ENCODE measurements around the gene DDX49. TPM values are rescaled to one million over a fixed set of nuclear protein-coding genes. Genes with fewer than 3 reads are reported as not detected.
"Not testable (repeated sequence)": the region's sequence is repeated elsewhere in the genome, so short reads cannot be mapped to it uniquely, and the experiment has no call there.

DDX49 gene
- total RNA-seq, 3 donors from 2014 or later (not counting 1 experiment from before 2014, with no cell fraction given), result 59.3 to 66.9 (median 62.9) TPM

DNA sequence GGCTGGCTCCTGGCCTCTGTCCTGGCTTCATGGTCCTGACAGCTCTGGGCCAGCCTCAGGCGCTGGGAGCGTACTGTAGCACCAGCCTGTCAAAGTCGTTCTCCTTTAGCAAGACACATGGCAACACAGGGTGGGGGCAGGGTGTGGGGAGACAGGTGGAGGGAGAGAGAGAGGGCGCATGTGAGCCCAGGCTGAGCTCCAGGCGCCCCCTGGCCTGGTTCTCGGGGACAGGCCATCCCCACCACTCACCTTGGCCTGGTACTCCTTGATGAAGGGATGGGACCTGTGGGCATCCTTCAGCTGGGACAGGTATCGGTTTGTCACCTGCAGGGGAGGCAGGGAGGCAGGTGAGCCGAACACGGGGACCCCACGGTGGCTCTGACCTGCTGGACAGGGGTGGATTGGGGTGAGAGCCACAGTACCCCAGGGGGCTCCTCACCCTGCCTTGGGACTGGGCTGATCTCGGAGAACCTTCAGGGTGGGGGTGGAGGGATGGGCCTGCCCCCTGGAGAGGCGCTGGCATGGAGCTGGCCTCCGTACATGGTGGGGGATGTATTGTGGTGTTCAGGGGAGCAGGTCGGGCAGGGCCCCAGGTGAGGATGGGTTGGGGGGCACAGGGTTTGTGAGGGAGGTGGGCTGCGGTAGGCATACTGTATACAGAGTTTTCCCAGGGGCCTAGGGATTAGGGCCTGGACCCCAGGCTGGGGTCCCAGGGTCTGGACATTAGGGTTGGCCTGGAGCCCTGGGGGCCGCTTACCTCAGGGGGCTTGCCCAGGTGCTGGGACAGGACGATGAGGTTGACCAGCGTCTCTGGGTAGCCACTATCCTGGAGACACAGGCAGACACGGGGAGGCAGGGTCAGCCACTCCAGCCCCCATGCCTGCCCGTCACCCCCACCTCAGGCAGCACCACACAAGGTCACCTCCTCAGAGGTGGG, 19.6 kb upstream of the DDX49 start:
- H3K9me3 Mint-ChIP-seq, result no peaks in the 10 kb centered on the region
- Histone ChIP-seq H3K9me3 (ENCODE audit: control insufficient read depth, insufficient read depth, low read length) (no peaks in the 10 kb centered on the region), H3K27me3 (ENCODE audit: control insufficient read depth, insufficient read depth, low read length) (no peaks in the 10 kb centered on the region), H3K27ac (ENCODE audit: low read length) (no peak overlapping the region), H3K4me1 (ENCODE audit: control insufficient read depth, insufficient read depth, low read length) (peaks cover 8% of the 10 kb centered on the region), H3K4me3 (ENCODE audit: low read length) (no peak overlapping the region), H3K36me3 (ENCODE audit: control insufficient read depth, insufficient read depth, low read length) (peaks cover 35% of the 10 kb centered on the region)
- peaks cover 7 to 13% of the 10 kb centered on the region in 2 donors for H3K27me3 Mint-ChIP-seq (ENCODE audit: low read depth in 2 of 2)
- ATAC-seq (no peak), DNase-seq (no peak)
- 95% methylated on average over 20 of the region's 20 CpGs for WGBS (ENCODE audit: insufficient coverage)
- TF ChIP-seq, protein P1, sequence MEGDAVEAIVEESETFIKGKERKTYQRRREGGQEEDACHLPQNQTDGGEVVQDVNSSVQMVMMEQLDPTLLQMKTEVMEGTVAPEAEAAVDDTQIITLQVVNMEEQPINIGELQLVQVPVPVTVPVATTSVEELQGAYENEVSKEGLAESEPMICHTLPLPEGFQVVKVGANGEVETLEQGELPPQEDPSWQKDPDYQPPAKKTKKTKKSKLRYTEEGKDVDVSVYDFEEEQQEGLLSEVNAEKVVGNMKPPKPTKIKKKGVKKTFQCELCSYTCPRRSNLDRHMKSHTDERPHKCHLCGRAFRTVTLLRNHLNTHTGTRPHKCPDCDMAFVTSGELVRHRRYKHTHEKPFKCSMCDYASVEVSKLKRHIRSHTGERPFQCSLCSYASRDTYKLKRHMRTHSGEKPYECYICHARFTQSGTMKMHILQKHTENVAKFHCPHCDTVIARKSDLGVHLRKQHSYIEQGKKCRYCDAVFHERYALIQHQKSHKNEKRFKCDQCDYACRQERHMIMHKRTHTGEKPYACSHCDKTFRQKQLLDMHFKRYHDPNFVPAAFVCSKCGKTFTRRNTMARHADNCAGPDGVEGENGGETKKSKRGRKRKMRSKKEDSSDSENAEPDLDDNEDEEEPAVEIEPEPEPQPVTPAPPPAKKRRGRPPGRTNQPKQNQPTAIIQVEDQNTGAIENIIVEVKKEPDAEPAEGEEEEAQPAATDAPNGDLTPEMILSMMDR (IDR thresholded peaks at IDR 0.05), result no peak
- no peaks in the 10 kb centered on the region for H3K36me3 Mint-ChIP-seq
- no peak overlapping the region for H3K27ac Mint-ChIP-seq
- H3K4me3 Mint-ChIP-seq, result no peak overlapping the region
- H3K4me1 Mint-ChIP-seq, result peaks cover 7 to 13% of the 10 kb centered on the region in 2 donors
- intact Hi-C loops (cut with micrococcal nuclease), result no loop called here

DNA sequence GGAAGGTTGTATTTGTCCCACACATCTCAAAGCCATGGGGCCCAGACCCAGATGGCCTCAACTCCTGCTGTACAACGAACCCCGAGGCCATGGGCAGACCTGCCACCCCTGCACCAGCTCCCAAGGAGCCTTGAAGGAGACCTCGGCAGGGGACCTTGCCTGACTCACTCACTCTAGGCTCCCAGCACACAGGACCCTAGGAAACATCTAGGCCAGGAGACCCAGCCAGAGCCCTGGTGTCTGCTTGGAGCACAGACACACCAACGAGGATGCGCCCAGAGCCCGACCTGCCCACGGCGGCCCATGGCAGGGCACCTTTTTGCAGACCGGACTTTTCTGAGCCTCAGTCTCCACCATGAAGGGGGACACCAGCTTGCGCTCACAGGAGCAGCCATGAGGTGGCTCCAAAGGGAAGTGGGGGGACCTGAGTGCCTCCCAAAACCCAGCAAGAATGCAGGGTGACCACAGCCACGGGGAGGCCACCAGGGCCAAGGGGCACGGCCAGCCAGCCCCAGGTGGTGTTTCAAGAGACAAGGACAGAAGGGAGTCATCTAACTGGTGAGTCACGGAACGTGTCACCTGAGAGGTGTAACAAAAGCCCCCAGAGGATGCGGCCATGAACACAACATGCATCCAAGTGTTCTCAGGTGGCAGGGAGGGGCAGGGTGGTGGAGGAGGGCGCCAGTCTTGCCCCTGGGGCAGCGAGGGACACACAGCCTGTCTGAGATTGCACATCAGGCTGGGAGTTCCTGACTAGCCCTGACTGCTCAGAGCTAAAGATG, 18.6 kb upstream of the DDX49 start:
- 91% methylated on average over 17 of the region's 17 CpGs for WGBS (ENCODE audit: insufficient coverage)
- H3K4me3 Mint-ChIP-seq, result no peak overlapping the region
- H3K9me3 Mint-ChIP-seq, result no peaks in the 10 kb centered on the region
- no peaks in the 10 kb centered on the region for H3K9me3 ChIP-seq (ENCODE audit: control insufficient read depth, insufficient read depth, low read length)
- DNase-seq (no peak), ATAC-seq (no peak)
- peaks cover 7 to 13% of the 10 kb centered on the region in 2 donors for H3K27me3 Mint-ChIP-seq (ENCODE audit: low read depth in 2 of 2)
- intact Hi-C loops (cut with micrococcal nuclease), result no loop called here
- peaks cover 7 to 13% of the 10 kb centered on the region in 2 donors for H3K4me1 Mint-ChIP-seq
- H3K27me3 ChIP-seq (ENCODE audit: control insufficient read depth, insufficient read depth, low read length), result no peaks in the 10 kb centered on the region
- no peaks in the 10 kb centered on the region for H3K36me3 Mint-ChIP-seq
- peaks cover 3% of the 10 kb centered on the region for H3K4me1 ChIP-seq (ENCODE audit: control insufficient read depth, insufficient read depth, low read length)
- no peak overlapping the region for H3K27ac Mint-ChIP-seq
- H3K36me3 ChIP-seq (ENCODE audit: control insufficient read depth, insufficient read depth, low read length), result peaks cover 38% of the 10 kb centered on the region
- TF ChIP-seq, protein P1 (IDR thresholded peaks at IDR 0.05), result no peak
- H3K27ac ChIP-seq (ENCODE audit: low read length), result no peak overlapping the region
- no peak overlapping the region for H3K4me3 ChIP-seq (ENCODE audit: low read length)

DNA sequence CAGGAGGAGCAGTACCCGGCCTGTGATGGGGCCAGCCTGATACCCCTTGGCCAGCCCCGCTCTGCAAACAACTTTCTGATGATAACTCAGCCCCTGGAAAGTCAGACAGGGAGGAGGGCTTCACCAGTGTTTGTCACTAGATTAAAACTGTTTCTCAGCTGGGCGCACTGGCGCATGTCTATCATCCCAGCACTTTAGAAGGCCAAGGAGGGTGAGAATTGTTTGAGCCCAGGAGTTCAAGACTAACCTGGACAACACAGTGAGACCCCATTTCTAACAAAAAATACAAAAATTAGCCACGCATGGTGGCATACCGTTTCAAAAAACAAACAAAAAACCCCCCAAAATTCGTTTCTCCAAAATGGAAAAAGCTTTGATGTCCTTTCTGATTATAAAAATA, 18.0 kb upstream of the DDX49 start:
- 96% methylated on average over 7 of the region's 7 CpGs for WGBS (ENCODE audit: insufficient coverage)
- Histone ChIP-seq H3K4me3 (ENCODE audit: low read length) (no peak overlapping the region), H3K36me3 (ENCODE audit: control insufficient read depth, insufficient read depth, low read length) (peaks cover 42% of the 10 kb centered on the region), H3K27ac (ENCODE audit: low read length) (no peak overlapping the region), H3K4me1 (ENCODE audit: control insufficient read depth, insufficient read depth, low read length) (peaks cover 2% of the 10 kb centered on the region), H3K27me3 (ENCODE audit: control insufficient read depth, insufficient read depth, low read length) (no peaks in the 10 kb centered on the region), H3K9me3 (ENCODE audit: control insufficient read depth, insufficient read depth, low read length) (no peaks in the 10 kb centered on the region)
- peaks cover 7 to 10% of the 10 kb centered on the region in 2 donors for H3K27me3 Mint-ChIP-seq (ENCODE audit: low read depth in 2 of 2)
- no peak for ATAC-seq
- H3K27ac Mint-ChIP-seq, result no peak overlapping the region
- no peak for DNase-seq
- H3K4me1 Mint-ChIP-seq, result peaks cover 7 to 9% of the 10 kb centered on the region in 2 donors
- H3K36me3 Mint-ChIP-seq, result no peaks in the 10 kb centered on the region
- TF ChIP-seq, protein P1 (IDR thresholded peaks at IDR 0.05), result no peak
- intact Hi-C loops (cut with micrococcal nuclease), result no loop called here
- H3K9me3 Mint-ChIP-seq, result no peaks in the 10 kb centered on the region
- no peak overlapping the region for H3K4me3 Mint-ChIP-seq

DNA sequence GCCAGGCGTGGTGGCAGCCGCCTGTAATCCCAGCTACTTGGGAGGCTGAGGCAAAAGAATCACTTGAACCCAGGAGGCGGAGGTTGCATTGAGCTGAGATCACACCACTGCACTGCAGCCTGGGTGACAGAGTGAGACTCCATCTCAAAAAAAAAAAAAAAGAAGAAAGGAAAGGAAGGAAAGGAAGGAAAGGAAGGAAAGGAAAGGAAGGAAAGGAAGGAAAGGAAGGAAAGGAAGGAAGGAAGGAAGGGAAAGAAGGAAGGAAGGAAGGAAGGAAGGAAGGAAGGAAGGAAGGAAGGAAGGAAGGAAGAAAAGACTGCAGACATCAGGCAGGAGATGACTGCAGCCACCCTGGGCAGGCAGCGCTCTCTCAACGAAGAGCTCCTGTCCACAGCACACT, 17.0 kb upstream of the DDX49 start:
- WGBS (ENCODE audit: insufficient coverage), result 98% methylated on average over 3 of the region's 5 CpGs
- H3K27ac Mint-ChIP-seq; ATAC-seq; H3K27me3 Mint-ChIP-seq (ENCODE audit: low read depth in 2 of 2); H3K4me3 ChIP-seq (ENCODE audit: low read length); H3K27me3 ChIP-seq (ENCODE audit: control insufficient read depth, insufficient read depth, low read length); DNase-seq; H3K9me3 Mint-ChIP-seq; intact Hi-C loops (cut with micrococcal nuclease); H3K9me3 ChIP-seq (ENCODE audit: control insufficient read depth, insufficient read depth, low read length); H3K4me1 ChIP-seq (ENCODE audit: control insufficient read depth, insufficient read depth, low read length); H3K36me3 Mint-ChIP-seq; H3K4me1 Mint-ChIP-seq; H3K27ac ChIP-seq (ENCODE audit: low read length): not testable (repeated sequence)
- peak overlapping the region; percentile 25 for H3K4me3 Mint-ChIP-seq
- peaks cover 47% of the 10 kb centered on the region for H3K36me3 ChIP-seq (ENCODE audit: control insufficient read depth, insufficient read depth, low read length)

Data from natural killer cell (primary cell).